HepG2 (cell line): Measurements from ENCODE around the gene F8.

ENCODE experiments used
- CHCHD3 ChIP-seq: sonication (generic); formaldehyde crosslinking; IDR thresholded peaks from 2 replicates; pipeline ENCODE4 v1.8.0; 2022; ENCODE audit warnings: mild to moderate bottlenecking, missing genetic modification reagents, moderate library complexity
- CTCF ChIP-seq: sonication (generic); formaldehyde crosslinking; IDR thresholded peaks from 2 replicates; pipeline ENCODE4 v1.5.0; 2020; ENCODE audit warnings: mild to moderate bottlenecking, missing genetic modification reagents, moderate library complexity
- HMG20B ChIP-seq: conservative IDR thresholded peaks from 2 replicates; pipeline ENCODE4 v1.6.1; 2016; ENCODE audit warnings: missing genetic modification reagents, missing compliant biosample characterization
- HNRNPK ChIP-seq: fragments of 200-400 bp; formaldehyde crosslinking; IDR thresholded peaks from 2 replicates; pipeline ENCODE4 v1.6.1; 2018; ENCODE audit warnings: low read length, low read depth, moderate library complexity, mild to moderate bottlenecking; ENCODE audit not compliant: poor library complexity, severe bottlenecking
- MAFF ChIP-seq: IDR thresholded peaks from 2 replicates; pipeline ENCODE4 v1.6.1; 2011; ENCODE audit warnings: low read depth, low read length, improper control_type of control experiment
- MXI1 ChIP-seq: IDR thresholded peaks from 3 replicates; pipeline ENCODE4 v1.6.1; 2012; ENCODE audit warnings: low read depth, low read length, inconsistent platforms, borderline replicate concordance
- NR2F6 ChIP-seq, 2 experiments: IDR thresholded peaks; 2 replicates each; pipeline ENCODE4 v1.6.1; 2016; ENCODE audit warnings: antibody characterized with exemption in 1 of 2, mild to moderate bottlenecking in 1 of 2
- SIN3B ChIP-seq: fragments of 150-350 bp; IDR thresholded peaks from 2 replicates; pipeline ENCODE4 v1.6.1; 2014; ENCODE audit warnings: low read length
- ZNF12 ChIP-seq: sonication (generic); formaldehyde crosslinking; IDR thresholded peaks from 2 replicates; pipeline ENCODE4 v1.5.0; 2020; ENCODE audit warnings: missing genetic modification reagents
- TF ChIP-seq, protein P1 (sequence below): IDR thresholded peaks from 2 replicates; pipeline ENCODE4 v1.6.1; 2012; ENCODE audit warnings: inconsistent platforms

DNA sequence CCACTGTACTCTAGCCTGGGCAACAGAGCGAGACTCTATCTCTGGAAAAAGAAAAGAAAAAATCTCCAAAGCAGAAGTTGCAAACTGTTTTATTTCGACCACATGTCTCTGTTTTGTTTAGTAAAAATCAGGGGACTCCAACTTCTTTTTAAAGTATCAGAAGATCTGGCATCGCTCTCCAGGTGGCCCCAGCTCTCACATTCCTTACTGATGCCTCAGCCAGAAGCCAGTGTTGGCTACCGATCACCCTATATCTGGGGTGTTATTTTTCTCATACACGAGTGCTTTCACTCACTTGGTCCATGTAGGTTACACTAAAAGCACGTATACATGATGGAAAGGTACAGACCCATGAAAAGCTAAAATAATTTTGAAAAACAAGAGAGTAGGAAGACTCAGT is 225.5 kb downstream of the F8 start:
- TF ChIP-seq MXI1 (no peak), CHCHD3 (CRISPR knock-in tag) (no peak), ZNF12 (CRISPR knock-in tag) (no peak), HNRNPK (no peak), CTCF (no peak), NR2F6 (IDR thresholded peaks at IDR 0.05) (no peak), NR2F6 (CRISPR knock-in tag; IDR thresholded peaks at IDR 0.05) (no peak), SIN3B (no peak), HMG20B (no peak), MAFF (no peak)
- TF ChIP-seq, protein P1, sequence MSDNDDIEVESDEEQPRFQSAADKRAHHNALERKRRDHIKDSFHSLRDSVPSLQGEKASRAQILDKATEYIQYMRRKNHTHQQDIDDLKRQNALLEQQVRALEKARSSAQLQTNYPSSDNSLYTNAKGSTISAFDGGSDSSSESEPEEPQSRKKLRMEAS, result no peak
